Left kidney (tissue), 2 donors: ENCODE data around the gene NRDC. TPM values are rescaled to one million over a fixed set of nuclear protein-coding genes. Genes with fewer than 3 reads are reported as not detected.
"Not testable (repeated sequence)": the region's sequence is repeated elsewhere in the genome, so short reads cannot be mapped to it uniquely, and the experiment has no call there.

ENCODE experiments used
- DNase-seq: peaks from one replicate; pipeline ENCODE4 v3.0.0-alpha.2; 2013
- polyA plus RNA-seq: library from polyadenylated mRNA; unstranded; fragments of 120-200 nt; gene quantifications from one replicate; pipeline ENCODE4 v1.2.1, GENCODE V29; 2013; ENCODE audit not compliant: insufficient read length

NRDC gene
- polyA plus RNA-seq, 1 donor, result 198 TPM

GRCh38 chr1:51850420-51851223 lies 27.9 kb downstream of the NRDC start:
- DNase-seq, result no peak

- DNase-seq, result no peak
Measured at GRCh38 chr1:51847294-51847920, 31.1 kb downstream of the NRDC start.

GRCh38 chr1:51843948-51844347 lies 34.6 kb downstream of the NRDC start:
- DNase-seq, result no peak

GRCh38 chr1:51842261-51842660 lies 36.3 kb downstream of the NRDC start:
- DNase-seq, result no peak

GRCh38 chr1:51840743-51841461 lies 37.6 kb downstream of the NRDC start:
- no peak for DNase-seq

GRCh38 chr1:51840182-51840581 lies 38.3 kb downstream of the NRDC start:
- no peak for DNase-seq

- DNase-seq, result no peak
Measured at GRCh38 chr1:51839094-51839493, 39.4 kb downstream of the NRDC start.

- no peak for DNase-seq
Measured at GRCh38 chr1:51837243-51837642, 41.3 kb downstream of the NRDC start.

- DNase-seq, result no peak
Measured at GRCh38 chr1:51833700-51834099, 44.8 kb downstream of the NRDC start.

- DNase-seq, result no peak
Measured at GRCh38 chr1:51829058-51829457, 49.5 kb downstream of the NRDC start.

- DNase-seq, result no peak
Measured at GRCh38 chr1:51819810-51820209, 58.7 kb downstream of the NRDC start.

GRCh38 chr1:51819021-51819420 lies 59.5 kb downstream of the NRDC start:
- DNase-seq, result not testable (repeated sequence)

GRCh38 chr1:51818487-51818886 lies 60.0 kb downstream of the NRDC start:
- DNase-seq, result no peak

GRCh38 chr1:51814513-51814912 lies 64.0 kb downstream of the NRDC start:
- no peak for DNase-seq

GRCh38 chr1:51799372-51799771 lies 79.2 kb downstream of the NRDC start:
- DNase-seq, result no peak

GRCh38 chr1:51794868-51795267 lies 83.7 kb downstream of the NRDC start:
- DNase-seq, result no peak

- DNase-seq, result no peak
Measured at GRCh38 chr1:51794260-51794659, 84.3 kb downstream of the NRDC start.

GRCh38 chr1:51792864-51793263 lies 85.7 kb downstream of the NRDC start:
- no peak for DNase-seq

GRCh38 chr1:51791888-51792287 lies 86.6 kb downstream of the NRDC start:
- no peak for DNase-seq

- no peak for DNase-seq
Measured at GRCh38 chr1:51790385-51790784, 88.1 kb downstream of the NRDC start.

GRCh38 chr1:51789342-51789741 lies 89.2 kb downstream of the NRDC start:
- DNase-seq, result no peak

GRCh38 chr1:51788938-51789337 lies 89.6 kb downstream of the NRDC start:
- no peak for DNase-seq

GRCh38 chr1:51784997-51785421 lies 93.5 kb downstream of the NRDC start:
- DNase-seq, result no peak
